Fibroblast of pulmonary artery (primary cell): ENCODE results near the gene LMO2.
"Not testable (repeated sequence)": the region's sequence is repeated elsewhere in the genome, so short reads cannot be mapped to it uniquely, and the experiment has no call there.

ENCODE experiments used
- DNase-seq: peaks from one replicate; pipeline ENCODE4 v3.0.0-alpha.2; 2010; ENCODE audit warnings: low read depth
- H3K4me3 ChIP-seq: replicated peaks from 2 replicates; pipeline ENCODE4 v1.5.1; 2011; ENCODE audit warnings: low read depth, mild to moderate bottlenecking, control low read depth, low read length, moderate library complexity
- TF ChIP-seq, protein P1 (sequence below): IDR thresholded peaks from 2 replicates; pipeline ENCODE4 v1.5.1; 2011; ENCODE audit warnings: mild to moderate bottlenecking, control low read depth, low read length, inconsistent platforms; ENCODE audit errors: missing control alignments

The LMO2 gene

DNA sequence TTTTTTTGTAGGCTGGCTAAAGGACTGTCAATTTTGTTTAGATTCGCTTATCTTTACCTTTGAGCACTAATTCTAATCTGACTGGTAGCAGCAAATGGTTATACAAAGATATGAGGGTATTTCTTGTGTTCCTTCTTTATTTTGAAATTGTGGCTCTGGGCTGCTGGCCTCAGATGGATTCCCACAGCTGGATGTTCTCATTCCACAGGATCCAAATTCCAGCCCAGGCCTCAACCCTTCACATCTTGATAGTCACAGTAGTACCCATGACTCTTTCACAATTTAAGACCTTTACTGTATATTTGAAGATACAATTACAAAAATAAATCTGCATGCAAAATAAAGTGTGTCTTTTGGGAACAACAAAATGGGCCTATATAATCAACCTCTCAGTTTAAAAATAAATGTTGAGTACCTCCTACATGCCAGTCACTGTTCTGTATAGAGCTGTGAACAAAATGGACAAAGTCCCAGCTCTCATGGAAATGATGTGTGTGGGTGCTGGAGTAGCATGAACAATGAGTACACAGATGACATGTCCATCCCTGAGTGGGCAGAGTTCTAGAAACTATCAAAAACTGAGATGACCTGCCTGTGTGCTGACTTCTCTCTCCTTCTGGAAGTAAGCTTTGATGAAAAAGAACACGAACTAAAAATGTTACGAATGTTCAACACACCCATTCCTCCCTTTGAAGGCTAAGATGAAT is 65.9 kb downstream of the LMO2 start:
- DNase-seq: no peak
- TF ChIP-seq, protein P1, sequence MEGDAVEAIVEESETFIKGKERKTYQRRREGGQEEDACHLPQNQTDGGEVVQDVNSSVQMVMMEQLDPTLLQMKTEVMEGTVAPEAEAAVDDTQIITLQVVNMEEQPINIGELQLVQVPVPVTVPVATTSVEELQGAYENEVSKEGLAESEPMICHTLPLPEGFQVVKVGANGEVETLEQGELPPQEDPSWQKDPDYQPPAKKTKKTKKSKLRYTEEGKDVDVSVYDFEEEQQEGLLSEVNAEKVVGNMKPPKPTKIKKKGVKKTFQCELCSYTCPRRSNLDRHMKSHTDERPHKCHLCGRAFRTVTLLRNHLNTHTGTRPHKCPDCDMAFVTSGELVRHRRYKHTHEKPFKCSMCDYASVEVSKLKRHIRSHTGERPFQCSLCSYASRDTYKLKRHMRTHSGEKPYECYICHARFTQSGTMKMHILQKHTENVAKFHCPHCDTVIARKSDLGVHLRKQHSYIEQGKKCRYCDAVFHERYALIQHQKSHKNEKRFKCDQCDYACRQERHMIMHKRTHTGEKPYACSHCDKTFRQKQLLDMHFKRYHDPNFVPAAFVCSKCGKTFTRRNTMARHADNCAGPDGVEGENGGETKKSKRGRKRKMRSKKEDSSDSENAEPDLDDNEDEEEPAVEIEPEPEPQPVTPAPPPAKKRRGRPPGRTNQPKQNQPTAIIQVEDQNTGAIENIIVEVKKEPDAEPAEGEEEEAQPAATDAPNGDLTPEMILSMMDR: no peak
- no peak overlapping the region for H3K4me3 ChIP-seq

DNA sequence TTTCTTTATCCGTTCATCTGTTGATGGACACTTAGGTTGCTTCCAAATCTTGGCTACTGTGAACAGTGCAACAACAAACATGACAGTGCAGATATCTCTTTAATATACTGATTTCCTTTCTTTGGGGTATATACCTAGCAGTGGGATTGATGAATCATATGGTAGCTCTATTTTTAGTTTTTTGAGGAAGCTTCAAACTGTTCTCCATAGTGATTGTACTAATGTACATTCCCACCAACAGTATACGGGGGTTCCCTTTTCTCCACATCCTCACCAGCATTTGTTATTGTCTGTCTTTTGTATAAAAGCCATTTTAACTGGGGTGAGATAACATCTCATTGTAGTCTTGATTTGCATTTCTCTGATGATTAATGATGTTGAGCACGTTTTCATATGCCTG is 68.9 kb downstream of the LMO2 start:
- not testable (repeated sequence) for DNase-seq, H3K4me3 ChIP-seq

DNA sequence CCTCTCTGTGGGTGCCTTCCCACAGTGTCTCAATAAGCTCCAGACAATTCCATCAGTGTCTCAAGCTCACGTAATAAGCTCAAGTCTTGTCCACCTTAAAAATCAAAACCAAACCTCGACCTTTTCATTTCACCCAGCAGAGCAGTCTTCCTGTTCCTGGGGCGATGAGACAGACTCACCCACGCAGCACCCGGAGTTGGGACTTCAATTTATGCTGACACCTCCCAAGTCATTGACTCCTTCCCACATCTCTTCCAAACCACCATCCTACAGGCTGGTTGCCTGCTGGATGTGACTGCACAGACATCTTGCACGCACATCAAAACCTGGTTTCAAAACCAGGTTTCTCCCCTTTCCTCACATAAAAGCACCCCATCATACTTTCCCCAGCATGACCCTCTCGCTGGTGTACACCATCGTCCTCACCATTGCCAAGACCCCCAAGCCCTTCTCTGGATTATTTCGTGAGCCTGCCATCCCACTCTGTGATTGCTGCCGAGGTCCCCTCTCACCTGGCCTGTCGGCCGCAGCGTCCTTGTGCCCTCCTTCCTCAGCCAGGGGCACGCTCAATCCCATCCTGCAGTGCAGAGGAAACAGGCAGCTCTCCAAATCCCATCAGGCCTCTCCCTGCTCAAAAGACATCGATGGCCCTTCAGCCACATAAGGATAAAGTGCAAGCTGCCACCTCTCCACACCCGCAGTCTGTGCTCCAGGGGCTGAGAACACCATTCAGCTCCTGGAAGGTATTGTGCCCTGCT is 72.4 kb downstream of the LMO2 start:
- TF ChIP-seq, protein P1: no peak
- no peak overlapping the region for H3K4me3 ChIP-seq
- DNase-seq: no peak
